Activated CD8-positive, alpha-beta T cell treated with anti-CD3 and anti-CD28 coated beads for 36 hours (primary cell): ENCODE results near the gene SLC38A6. TPM values are rescaled to one million over a fixed set of nuclear protein-coding genes. Genes with fewer than 3 reads are reported as not detected.
"Not testable (repeated sequence)": the region's sequence is repeated elsewhere in the genome, so short reads cannot be mapped to it uniquely, and the experiment has no call there.

Experiments
- ATAC-seq: fragments of 200-7000 bp; cut with Tn5 transposase; one replicate; pipeline ENCODE4 v1.10.0; 2021; ENCODE audit warnings: mild to moderate bottlenecking, moderate library complexity
- CTCF ChIA-PET: fragments of 350-600 bp; sonication (Branson Sonifier 250); formaldehyde crosslinking; loops from one replicate; lab custom pipeline; 2021; ENCODE audit warnings: antibody characterized with exemption; lab: Charles Lee
- POLR2A ChIA-PET: fragments of 350-600 bp; sonication (Branson Sonifier 250); formaldehyde crosslinking; loops from one replicate; lab custom pipeline; 2021; ENCODE audit warnings: antibody characterized with exemption; lab: Charles Lee
- DNase-seq: peaks from one replicate; pipeline ENCODE4 v3.0.0-alpha.2; 2020
- H3K27ac Mint-ChIP-seq: one replicate; pipeline ENCODE4 v1.8.0; 2021; ENCODE audit warnings: mild to moderate bottlenecking, mixed read lengths
- H3K27me3 Mint-ChIP-seq: one replicate; pipeline ENCODE4 v1.8.0; 2021; ENCODE audit warnings: mixed read lengths
- H3K36me3 Mint-ChIP-seq: one replicate; pipeline ENCODE4 v1.8.0; 2021; ENCODE audit warnings: low read depth, mixed read lengths
- H3K4me1 Mint-ChIP-seq: one replicate; pipeline ENCODE4 v1.8.0; 2021; ENCODE audit warnings: low read depth, mixed read lengths
- H3K4me3 Mint-ChIP-seq: one replicate; pipeline ENCODE4 v1.8.0; 2021; ENCODE audit warnings: mild to moderate bottlenecking, moderate library complexity, mixed read lengths
- H3K9me3 Mint-ChIP-seq: one replicate; pipeline ENCODE4 v1.8.0; 2021; ENCODE audit warnings: mixed read lengths
- intact Hi-C: fragments of 100-400 bp; cut with micrococcal nuclease; formaldehyde crosslinking; loops from one replicate; pipeline ENCODE4 v1.10.0; 2022
- total RNA-seq, 2 experiments: library from RNA; stranded (reverse); gene quantifications; one replicate each; pipeline ENCODE4 v1.2.3, GENCODE V29; 2021
- TF ChIP-seq, protein P1 (sequence below): fragments of 200-600 bp; IDR thresholded peaks from one replicate; pipeline ENCODE4 v1.8.0; 2022; ENCODE audit warnings: antibody characterized with exemption, mild to moderate bottlenecking

The SLC38A6 gene
- total RNA-seq, 2 experiments from 2014 or later: 2.9 to 3.9 TPM

DNA sequence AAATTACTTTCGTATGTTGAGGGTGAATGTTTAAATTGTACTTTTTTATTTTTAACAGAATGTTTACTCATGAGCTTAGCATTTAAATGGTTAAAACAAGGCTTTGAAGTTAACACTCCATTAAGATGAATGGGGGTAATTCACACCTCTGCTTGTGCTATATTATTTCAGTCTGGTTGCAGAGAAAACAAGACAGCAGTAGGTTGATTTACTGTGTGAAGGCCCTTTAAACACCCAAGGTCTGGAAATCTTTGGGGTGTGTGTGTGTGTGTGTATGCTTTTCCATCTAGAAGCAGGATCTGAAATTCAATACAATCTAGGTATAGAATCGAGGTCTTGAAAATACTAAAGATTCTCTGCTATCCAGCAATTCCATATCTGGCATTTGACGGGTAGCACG, 83.8 kb downstream of the SLC38A6 start:
- ChIA-PET CTCF (interaction anchor here (0.7 kb wide), 1 partner anchor 440 kb away, joined by 3 read pairs; no protein-coding TSS in a partner anchor), POLR2A (no interaction called here)
- intact Hi-C loops: no loop called here
- Mint-ChIP-seq H3K36me3 (peaks cover 6% of the 10 kb centered on the region), H3K27ac (no peak overlapping the region), H3K27me3 (no peaks in the 10 kb centered on the region), H3K9me3 (no peaks in the 10 kb centered on the region), H3K4me3 (no peak overlapping the region), H3K4me1 (no peaks in the 10 kb centered on the region)
- ATAC-seq (no peak), DNase-seq (no peak)
- TF ChIP-seq, protein P1, sequence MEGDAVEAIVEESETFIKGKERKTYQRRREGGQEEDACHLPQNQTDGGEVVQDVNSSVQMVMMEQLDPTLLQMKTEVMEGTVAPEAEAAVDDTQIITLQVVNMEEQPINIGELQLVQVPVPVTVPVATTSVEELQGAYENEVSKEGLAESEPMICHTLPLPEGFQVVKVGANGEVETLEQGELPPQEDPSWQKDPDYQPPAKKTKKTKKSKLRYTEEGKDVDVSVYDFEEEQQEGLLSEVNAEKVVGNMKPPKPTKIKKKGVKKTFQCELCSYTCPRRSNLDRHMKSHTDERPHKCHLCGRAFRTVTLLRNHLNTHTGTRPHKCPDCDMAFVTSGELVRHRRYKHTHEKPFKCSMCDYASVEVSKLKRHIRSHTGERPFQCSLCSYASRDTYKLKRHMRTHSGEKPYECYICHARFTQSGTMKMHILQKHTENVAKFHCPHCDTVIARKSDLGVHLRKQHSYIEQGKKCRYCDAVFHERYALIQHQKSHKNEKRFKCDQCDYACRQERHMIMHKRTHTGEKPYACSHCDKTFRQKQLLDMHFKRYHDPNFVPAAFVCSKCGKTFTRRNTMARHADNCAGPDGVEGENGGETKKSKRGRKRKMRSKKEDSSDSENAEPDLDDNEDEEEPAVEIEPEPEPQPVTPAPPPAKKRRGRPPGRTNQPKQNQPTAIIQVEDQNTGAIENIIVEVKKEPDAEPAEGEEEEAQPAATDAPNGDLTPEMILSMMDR: no peak

DNA sequence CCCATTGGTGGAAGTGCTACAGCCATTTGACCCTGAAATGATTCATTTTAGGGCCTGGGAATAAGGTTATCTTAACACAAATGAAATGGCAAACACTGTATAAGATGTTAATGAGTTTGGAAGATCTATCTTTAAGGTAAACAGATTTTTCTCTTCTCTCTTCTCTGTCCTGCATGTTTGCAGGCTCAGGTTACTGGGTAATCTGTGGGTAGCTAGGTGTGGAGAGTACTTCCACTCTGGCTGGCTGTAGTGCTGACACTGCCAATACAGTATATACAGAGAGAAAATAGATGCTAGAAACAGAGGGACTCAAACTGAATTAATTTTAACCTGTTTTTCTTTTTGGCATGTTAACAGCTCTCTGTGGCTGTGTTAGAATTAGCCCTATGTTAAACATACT, 84.6 kb downstream of the SLC38A6 start:
- intact Hi-C loops: no loop called here
- ATAC-seq (no peak), DNase-seq (no peak)
- no peak overlapping the region for H3K4me3 Mint-ChIP-seq
- H3K27me3 Mint-ChIP-seq: no peaks in the 10 kb centered on the region
- H3K36me3 Mint-ChIP-seq: peaks cover 9% of the 10 kb centered on the region
- CTCF ChIA-PET: no interaction called here
- H3K27ac Mint-ChIP-seq: no peak overlapping the region
- TF ChIP-seq, protein P1: no peak
- POLR2A ChIA-PET: no interaction called here
- H3K4me1 Mint-ChIP-seq: no peaks in the 10 kb centered on the region
- H3K9me3 Mint-ChIP-seq: no peaks in the 10 kb centered on the region

DNA sequence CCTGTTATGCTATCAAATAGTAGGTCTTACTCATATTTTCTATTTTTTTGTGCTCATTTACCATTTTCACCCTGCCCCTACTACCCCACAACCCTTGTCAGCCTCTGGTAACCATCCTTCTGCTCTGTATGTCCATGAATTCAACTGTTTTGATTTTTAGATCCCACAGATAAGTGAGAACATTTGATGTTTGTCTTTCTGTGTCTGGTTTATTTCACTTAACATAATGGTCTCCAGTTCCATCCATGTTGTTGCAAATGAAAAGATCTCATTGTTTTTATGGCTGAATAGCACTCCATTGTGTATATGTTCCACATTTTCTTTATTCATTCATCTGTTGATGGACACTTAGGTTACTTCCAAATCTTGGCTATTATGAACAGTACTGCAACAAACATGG, 91.4 kb downstream of the SLC38A6 start:
- DNase-seq, POLR2A ChIA-PET, H3K4me1 Mint-ChIP-seq, H3K9me3 Mint-ChIP-seq, H3K36me3 Mint-ChIP-seq, H3K4me3 Mint-ChIP-seq, ATAC-seq, H3K27me3 Mint-ChIP-seq, H3K27ac Mint-ChIP-seq, intact Hi-C loops, CTCF ChIA-PET: not testable (repeated sequence)

DNA sequence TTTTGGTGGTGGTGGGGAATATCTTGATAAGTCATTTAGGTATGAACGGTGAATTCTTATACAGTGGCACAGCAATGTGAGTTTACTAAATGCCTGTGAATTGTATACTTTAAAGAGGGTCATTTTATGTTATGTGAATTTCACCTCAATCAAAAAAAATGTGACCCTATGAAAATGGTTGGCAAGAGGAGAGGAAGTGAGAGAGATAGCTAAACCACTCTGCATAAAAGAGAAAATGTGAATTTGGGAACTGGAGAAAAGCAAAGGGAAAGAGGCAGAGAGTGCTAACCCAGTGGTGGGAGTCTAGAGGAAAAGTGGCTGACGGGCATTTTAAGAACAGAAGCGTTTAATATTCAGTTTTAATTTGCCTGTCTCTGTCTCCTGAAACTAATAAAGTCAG, 93.8 kb downstream of the SLC38A6 start:
- intact Hi-C loops: no loop called here
- ATAC-seq: no peak
- Mint-ChIP-seq H3K27me3 (no peaks in the 10 kb centered on the region), H3K36me3 (peaks cover 5% of the 10 kb centered on the region), H3K4me3 (no peak overlapping the region), H3K9me3 (no peaks in the 10 kb centered on the region), H3K4me1 (no peaks in the 10 kb centered on the region), H3K27ac (no peak overlapping the region)
- POLR2A ChIA-PET: no interaction called here
- TF ChIP-seq, protein P1: no peak
- CTCF ChIA-PET: no interaction called here
- no peak for DNase-seq

DNA sequence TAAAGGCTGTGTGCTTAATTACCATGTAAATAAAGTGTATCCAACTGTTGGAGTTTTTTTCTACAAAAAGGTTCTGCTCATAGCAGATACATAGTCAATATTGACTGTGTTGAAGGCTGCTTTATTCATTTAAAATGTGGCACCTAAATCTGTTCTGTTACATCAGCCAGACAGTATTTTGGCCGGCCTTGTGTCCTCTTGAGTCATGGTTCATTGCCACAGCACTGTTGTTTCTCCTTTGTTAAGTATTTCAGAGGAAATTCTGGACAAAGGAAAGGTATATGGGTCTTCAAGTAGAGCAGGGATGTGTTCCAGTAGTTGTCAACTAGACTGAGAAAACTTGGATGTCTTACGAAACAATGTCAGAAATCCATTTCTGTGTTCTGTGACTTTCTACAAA, 95.5 kb downstream of the SLC38A6 start:
- TF ChIP-seq, protein P1: no peak
- ATAC-seq (no peak), DNase-seq (no peak)
- Mint-ChIP-seq H3K4me1 (no peaks in the 10 kb centered on the region), H3K27me3 (no peaks in the 10 kb centered on the region), H3K27ac (no peak overlapping the region), H3K9me3 (no peaks in the 10 kb centered on the region), H3K36me3 (peaks cover 2% of the 10 kb centered on the region), H3K4me3 (no peak overlapping the region)
- intact Hi-C loops: no loop called here
- ChIA-PET CTCF (no interaction called here), POLR2A (no interaction called here)

DNA sequence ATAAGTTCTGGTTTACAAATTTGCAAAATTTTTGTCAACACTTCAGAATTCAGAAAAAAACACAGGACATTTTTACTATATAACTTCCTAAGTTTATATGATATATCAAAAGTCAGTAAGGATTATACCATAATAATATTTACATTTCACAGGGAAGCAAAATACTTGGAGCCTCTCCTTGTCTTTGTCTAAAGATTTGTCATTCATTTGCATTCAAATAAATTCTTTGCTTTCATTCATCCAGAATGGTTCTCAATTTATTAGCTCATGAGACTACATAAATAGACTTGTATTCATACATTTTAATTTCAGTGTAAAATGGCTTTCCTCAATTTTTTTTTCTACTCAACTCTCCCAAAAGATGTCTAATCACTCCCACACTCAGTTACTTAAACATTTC, 96.4 kb downstream of the SLC38A6 start:
- H3K27me3 Mint-ChIP-seq: no peaks in the 10 kb centered on the region
- no peak overlapping the region for H3K4me3 Mint-ChIP-seq
- no peak for DNase-seq
- ChIA-PET POLR2A (no interaction called here), CTCF (interaction anchor here (0.6 kb wide), 1 partner anchor 562 kb away, joined by 3 read pairs; no protein-coding TSS in a partner anchor)
- TF ChIP-seq, protein P1: no peak
- no peak overlapping the region for H3K27ac Mint-ChIP-seq
- H3K4me1 Mint-ChIP-seq: no peaks in the 10 kb centered on the region
- intact Hi-C loops: no loop called here
- H3K36me3 Mint-ChIP-seq: peaks cover 2% of the 10 kb centered on the region
- ATAC-seq: no peak
- H3K9me3 Mint-ChIP-seq: no peaks in the 10 kb centered on the region
